ENCODE results near the gene ZBTB16. TPM values are rescaled to one million over a fixed set of nuclear protein-coding genes. Genes with fewer than 3 reads are reported as not detected.

ZBTB16 gene
- total and polyA plus RNA-seq, 2 donors (not counting 3 experiments of a cell fraction or from before 2014, with no cell fraction given): 9.8 to 20.3 TPM

DNA sequence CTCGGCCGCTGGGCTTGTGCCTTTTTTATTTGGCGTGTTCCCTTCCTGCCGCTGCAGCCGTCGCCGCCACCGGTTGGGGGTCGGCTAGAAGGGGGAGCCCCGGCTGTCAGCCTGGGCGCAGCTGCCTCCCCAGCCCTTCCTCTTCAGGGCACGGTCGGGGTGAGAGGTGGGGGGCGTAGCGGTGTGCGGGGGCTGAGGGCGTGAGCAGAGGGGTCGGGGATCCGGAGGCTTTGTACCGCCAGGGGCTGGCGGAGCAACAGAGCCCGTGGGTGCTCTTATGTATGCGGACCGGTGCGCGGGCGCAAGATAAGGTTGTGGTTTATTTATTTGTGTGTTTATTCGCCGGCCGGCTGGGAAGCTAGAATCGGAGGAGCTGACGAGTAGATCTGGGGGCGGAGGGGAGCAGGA is 477 bp downstream of the ZBTB16 start:
- Histone ChIP-seq H3K79me2 (ENCODE audit: control insufficient read depth, insufficient read depth, low read length) (peaks cover 6% of the 10 kb centered on the region), H3K9me3 (replicated peaks; ENCODE audit: control insufficient read depth, insufficient read depth, low read length) (no peaks in the 10 kb centered on the region), H3K9me1 (replicated peaks; ENCODE audit: control insufficient read depth, extremely low read depth, insufficient read depth, low read length) (no peaks in the 10 kb centered on the region), H3K36me3 (ENCODE audit: control insufficient read depth in 2 of 2, extremely low read depth in 1 of 2, insufficient read depth in 2 of 2, low read length in 2 of 2) (peaks cover 2 to 18% of the 10 kb centered on the region in 2 experiments), H2AFZ (ENCODE audit: low read depth, low read length) (peak overlapping the region; percentile 75), H3K4me1 (ENCODE audit: control insufficient read depth, extremely low read depth, insufficient read depth, low read length) (peaks cover 8% of the 10 kb centered on the region), H3K4me2 (ENCODE audit: insufficient read depth, low read length) (peak overlapping the region; percentile 82), H4K20me1 (replicated peaks; ENCODE audit: control insufficient read depth, extremely low read depth, insufficient read depth, low read length) (no peaks in the 10 kb centered on the region), H3K27ac (ENCODE audit: insufficient read depth, low read depth, low read length) (peak overlapping the region; percentile 78), H3K27me3 (ENCODE audit: control insufficient read depth in 2 of 2, insufficient read depth in 2 of 2, low read length in 2 of 2) (peaks cover 0 to 2% of the 10 kb centered on the region in 2 experiments), H3K4me3 (replicated peaks in 1 of 3; ENCODE audit: insufficient read depth in 1 of 3, low read depth in 1 of 3, low read length in 3 of 3) (peak overlapping the region; percentile 86 to 90 (median 87)), H3K9ac (replicated peaks; ENCODE audit: extremely low read depth, insufficient read depth, low read length) (peak overlapping the region; percentile 94)
- no TSS peak for BruUV-seq (replicated peaks)
- dilution Hi-C loops (cut with MboI; ENCODE audit: extremely low pct_ligation_motif_present, low sequenced_read_pairs): no loop called here
- DNase-seq (ENCODE audit: low read depth, low spot score): no peak
- FAIRE-seq: peak; percentile 48
- TF ChIP-seq JUN (IDR thresholded peaks at IDR 0.05; ENCODE audit: borderline replicate concordance, insufficient read depth, insufficient read length, low read depth): no peak
- TF ChIP-seq, protein P1, sequence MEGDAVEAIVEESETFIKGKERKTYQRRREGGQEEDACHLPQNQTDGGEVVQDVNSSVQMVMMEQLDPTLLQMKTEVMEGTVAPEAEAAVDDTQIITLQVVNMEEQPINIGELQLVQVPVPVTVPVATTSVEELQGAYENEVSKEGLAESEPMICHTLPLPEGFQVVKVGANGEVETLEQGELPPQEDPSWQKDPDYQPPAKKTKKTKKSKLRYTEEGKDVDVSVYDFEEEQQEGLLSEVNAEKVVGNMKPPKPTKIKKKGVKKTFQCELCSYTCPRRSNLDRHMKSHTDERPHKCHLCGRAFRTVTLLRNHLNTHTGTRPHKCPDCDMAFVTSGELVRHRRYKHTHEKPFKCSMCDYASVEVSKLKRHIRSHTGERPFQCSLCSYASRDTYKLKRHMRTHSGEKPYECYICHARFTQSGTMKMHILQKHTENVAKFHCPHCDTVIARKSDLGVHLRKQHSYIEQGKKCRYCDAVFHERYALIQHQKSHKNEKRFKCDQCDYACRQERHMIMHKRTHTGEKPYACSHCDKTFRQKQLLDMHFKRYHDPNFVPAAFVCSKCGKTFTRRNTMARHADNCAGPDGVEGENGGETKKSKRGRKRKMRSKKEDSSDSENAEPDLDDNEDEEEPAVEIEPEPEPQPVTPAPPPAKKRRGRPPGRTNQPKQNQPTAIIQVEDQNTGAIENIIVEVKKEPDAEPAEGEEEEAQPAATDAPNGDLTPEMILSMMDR (IDR thresholded peaks at IDR 0.05; ENCODE audit: extremely low read depth in 1 of 2, insufficient read depth in 1 of 2, low read depth in 1 of 2, low read length in 2 of 2): peak; percentile 4 to 21
- intact Hi-C loops (cut with micrococcal nuclease): loop anchor here (1.0 to 2.0 kb wide), 8 partner anchors 16 to 201 kb away; no protein-coding TSS in a partner anchor
- POLR2A ChIA-PET: interaction anchor here (0.7 to 1.2 kb wide), 4 partner anchors 15 to 119 kb away, joined by 3 read pairs; no protein-coding TSS in a partner anchor
- CTCF ChIA-PET: interaction anchor here (0.9 to 6.6 kb wide), 21 partner anchors 16 to 221 kb away, joined by 3 to 90 read pairs (median 6); no protein-coding TSS in a partner anchor

DNA sequence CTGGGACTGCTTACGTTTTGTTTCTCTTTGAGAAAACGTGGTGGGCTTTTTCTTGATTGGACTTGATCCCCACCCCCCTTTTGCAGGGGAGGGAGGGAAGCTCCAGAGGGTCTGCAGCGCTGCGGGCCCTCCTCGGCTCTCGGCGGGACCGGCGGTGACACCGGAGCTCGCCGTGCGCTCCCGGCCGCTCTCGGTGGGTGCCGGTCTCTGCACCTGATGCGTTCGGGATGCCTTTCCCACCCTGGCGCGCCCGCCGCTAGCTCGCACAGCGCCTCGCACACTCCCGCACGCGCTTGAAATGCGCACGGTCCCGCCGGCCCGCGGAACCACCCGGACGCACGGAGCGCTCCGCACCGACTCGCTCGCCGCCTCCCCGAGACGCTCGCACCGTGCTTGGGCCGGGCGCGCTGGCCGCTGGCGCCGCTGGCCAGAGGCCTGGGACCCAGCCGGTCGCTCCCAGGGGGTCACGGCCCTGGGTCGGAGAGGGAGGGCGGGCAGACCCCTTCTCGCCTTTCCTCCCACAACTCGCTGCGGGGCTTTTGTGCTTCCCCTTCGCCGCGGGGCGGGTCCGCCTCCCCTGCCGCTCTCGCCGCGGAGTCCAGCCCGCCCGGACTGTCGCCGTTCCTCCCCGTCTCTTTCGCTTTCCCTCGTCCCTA is 1.0 kb downstream of the ZBTB16 start:
- Histone ChIP-seq H3K27me3 (ENCODE audit: control insufficient read depth in 2 of 2, insufficient read depth in 2 of 2, low read length in 2 of 2) (peaks cover 0 to 2% of the 10 kb centered on the region in 2 experiments), H3K27ac (ENCODE audit: insufficient read depth, low read depth, low read length) (peak overlapping the region; percentile 78), H3K4me3 (replicated peaks in 1 of 3; ENCODE audit: insufficient read depth in 1 of 3, low read depth in 1 of 3, low read length in 3 of 3) (peak overlapping the region; percentile 86 to 90 (median 87)), H3K9me1 (replicated peaks; ENCODE audit: control insufficient read depth, extremely low read depth, insufficient read depth, low read length) (no peaks in the 10 kb centered on the region), H3K4me2 (ENCODE audit: insufficient read depth, low read length) (peak overlapping the region; percentile 82), H3K4me1 (ENCODE audit: control insufficient read depth, extremely low read depth, insufficient read depth, low read length) (peaks cover 8% of the 10 kb centered on the region), H4K20me1 (replicated peaks; ENCODE audit: control insufficient read depth, extremely low read depth, insufficient read depth, low read length) (no peaks in the 10 kb centered on the region), H3K79me2 (ENCODE audit: control insufficient read depth, insufficient read depth, low read length) (peaks cover 6% of the 10 kb centered on the region), H2AFZ (ENCODE audit: low read depth, low read length) (peak overlapping the region; percentile 75), H3K9me3 (replicated peaks; ENCODE audit: control insufficient read depth, insufficient read depth, low read length) (no peaks in the 10 kb centered on the region), H3K9ac (replicated peaks; ENCODE audit: extremely low read depth, insufficient read depth, low read length) (peak overlapping the region; percentile 94), H3K36me3 (ENCODE audit: control insufficient read depth in 2 of 2, extremely low read depth in 1 of 2, insufficient read depth in 2 of 2, low read length in 2 of 2) (peaks cover 2 to 19% of the 10 kb centered on the region in 2 experiments)
- FAIRE-seq (no peak), DNase-seq (ENCODE audit: low read depth, low spot score) (peak; percentile 58)
- CTCF ChIA-PET: interaction anchor here (0.9 to 6.6 kb wide), 20 partner anchors 16 to 220 kb away, joined by 3 to 90 read pairs (median 5); no protein-coding TSS in a partner anchor
- no peak for TF ChIP-seq FOS (IDR thresholded peaks at IDR 0.05; ENCODE audit: borderline replicate concordance, insufficient read depth, low read length)
- TF ChIP-seq EZH2 (IDR thresholded peaks at IDR 0.05; ENCODE audit: borderline replicate concordance, low read depth, low read length, severe bottlenecking): no peak
- TF ChIP-seq, protein P2, sequence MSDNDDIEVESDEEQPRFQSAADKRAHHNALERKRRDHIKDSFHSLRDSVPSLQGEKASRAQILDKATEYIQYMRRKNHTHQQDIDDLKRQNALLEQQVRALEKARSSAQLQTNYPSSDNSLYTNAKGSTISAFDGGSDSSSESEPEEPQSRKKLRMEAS (IDR thresholded peaks at IDR 0.05; ENCODE audit: insufficient read depth, insufficient read length): no peak
- TF ChIP-seq JUN (IDR thresholded peaks at IDR 0.05; ENCODE audit: borderline replicate concordance, insufficient read depth, insufficient read length, low read depth): no peak
- no peak for TF ChIP-seq POLR2AphosphoS5 (IDR thresholded peaks at IDR 0.05; ENCODE audit: insufficient read depth, low read depth, low read length)
- TF ChIP-seq POLR2A (IDR thresholded peaks at IDR 0.05; ENCODE audit: low read depth, low read length): no peak
- no peak for TF ChIP-seq GATA2 (IDR thresholded peaks at IDR 0.05; ENCODE audit: insufficient read depth, insufficient read length, low read depth, low read length)
- TF ChIP-seq MYC (IDR thresholded peaks at IDR 0.05; ENCODE audit: low read depth, low read length): no peak
- TF ChIP-seq, protein P1 (IDR thresholded peaks at IDR 0.05; ENCODE audit: extremely low read depth in 1 of 2, insufficient read depth in 1 of 2, low read depth in 1 of 2, low read length in 2 of 2): no peak
- POLR2A ChIA-PET: interaction anchor here (0.7 to 1.2 kb wide), 3 partner anchors 16 to 106 kb away, joined by 3 read pairs; no protein-coding TSS in a partner anchor
- BruUV-seq (replicated peaks): TSS peak; percentile 30
- intact Hi-C loops (cut with micrococcal nuclease): loop anchor here (1.0 to 2.0 kb wide), 3 partner anchors 20 to 119 kb away; no protein-coding TSS in a partner anchor
- dilution Hi-C loops (cut with MboI; ENCODE audit: extremely low pct_ligation_motif_present, low sequenced_read_pairs): no loop called here

Data from endothelial cell of umbilical vein (primary cell).